ENCODE measurements around the gene MTARC2. TPM values are rescaled to one million over a fixed set of nuclear protein-coding genes. Genes with fewer than 3 reads are reported as not detected.

The MTARC2 gene
- total and polyA plus RNA-seq, 2 of the 13 experiments (the other 11 are each of a cell fraction or from before 2014, with no cell fraction given), result 8.5 to 10.1 TPM

DNA sequence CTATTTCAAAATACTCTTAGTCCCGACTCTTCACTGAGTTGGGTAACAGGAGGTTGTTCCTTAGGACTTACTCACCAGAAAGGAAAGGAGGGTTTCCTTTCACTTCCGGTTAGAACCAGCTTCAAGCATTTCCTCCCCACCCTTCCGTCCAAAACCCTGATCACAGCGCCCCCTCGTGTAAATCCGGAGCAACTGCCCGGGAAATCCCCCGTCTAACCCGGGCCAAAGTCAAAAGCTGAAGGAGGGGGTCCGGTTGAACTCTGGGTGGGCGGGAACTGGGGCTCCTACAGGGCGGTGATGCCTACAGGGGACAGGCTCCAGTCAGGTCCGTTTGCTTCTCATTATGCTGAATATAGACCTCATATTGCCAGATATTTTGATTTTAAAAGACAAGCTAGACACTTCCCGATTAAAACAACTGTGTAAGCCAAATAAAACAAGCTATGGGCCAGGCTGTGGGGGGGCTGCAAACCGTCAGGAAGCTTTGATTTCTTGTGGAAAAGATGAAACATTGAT is 15.0 kb upstream of the MTARC2 start (continued):
- TF ChIP-seq, protein P1, sequence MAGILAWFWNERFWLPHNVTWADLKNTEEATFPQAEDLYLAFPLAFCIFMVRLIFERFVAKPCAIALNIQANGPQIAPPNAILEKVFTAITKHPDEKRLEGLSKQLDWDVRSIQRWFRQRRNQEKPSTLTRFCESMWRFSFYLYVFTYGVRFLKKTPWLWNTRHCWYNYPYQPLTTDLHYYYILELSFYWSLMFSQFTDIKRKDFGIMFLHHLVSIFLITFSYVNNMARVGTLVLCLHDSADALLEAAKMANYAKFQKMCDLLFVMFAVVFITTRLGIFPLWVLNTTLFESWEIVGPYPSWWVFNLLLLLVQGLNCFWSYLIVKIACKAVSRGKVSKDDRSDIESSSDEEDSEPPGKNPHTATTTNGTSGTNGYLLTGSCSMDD (CRISPR knock-in tag; IDR thresholded peaks at IDR 0.05), result no peak
- TF ChIP-seq SALL1 (CRISPR knock-in tag; IDR thresholded peaks at IDR 0.05), result peak; percentile 68
- peak; percentile 60 for TF ChIP-seq MED1 (CRISPR knock-in tag; IDR thresholded peaks at IDR 0.05)
- TF ChIP-seq, protein P2, sequence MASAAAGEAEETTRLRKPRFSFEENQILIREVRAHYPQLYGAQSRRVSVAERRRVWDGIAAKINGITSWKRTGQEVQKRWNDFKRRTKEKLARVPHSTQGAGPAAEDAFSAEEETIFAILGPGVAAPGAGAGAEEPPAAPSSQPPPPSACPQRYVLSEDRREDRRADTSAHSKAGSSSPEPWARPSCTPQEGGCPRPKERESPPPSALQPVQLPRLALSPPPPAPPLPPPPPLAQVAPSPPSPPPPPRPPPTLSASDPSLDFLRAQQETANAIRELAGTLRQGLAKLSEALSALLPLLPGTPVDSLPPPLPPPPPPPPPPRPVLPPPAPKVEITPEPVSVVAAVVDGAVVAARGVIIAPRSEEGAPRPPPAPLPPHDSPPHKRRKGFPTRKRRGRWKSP (CRISPR knock-in tag; IDR thresholded peaks at IDR 0.05), result no peak
- TF ChIP-seq HOXA5 (CRISPR knock-in tag; IDR thresholded peaks at IDR 0.05), result 0 out of 2 replicates have a peak, but pooled peaks have one; percentile 34
- TF ChIP-seq NONO (IDR thresholded peaks at IDR 0.05), result no peak
- 0 out of 2 replicates have a peak, but pooled peaks have one; percentile 36 for TF ChIP-seq NONO (CRISPR knock-in tag; conservative IDR thresholded peaks at IDR 0.05)
- peak; percentile 83 for TF ChIP-seq RAD21 (CRISPR knock-in tag; IDR thresholded peaks at IDR 0.05)
- TF ChIP-seq TSC22D2 (CRISPR knock-in tag; IDR thresholded peaks at IDR 0.05; ENCODE audit: borderline replicate concordance), result no peak
- TF ChIP-seq RFX1 (IDR thresholded peaks at IDR 0.05), result no peak
- no peak for TF ChIP-seq MED8 (CRISPR knock-in tag; IDR thresholded peaks at IDR 0.05; ENCODE audit: insufficient replicate concordance)
- no peak for TF ChIP-seq TBX2 (CRISPR knock-in tag; IDR thresholded peaks at IDR 0.05; ENCODE audit: borderline replicate concordance)
- TF ChIP-seq SMARCE1 (IDR thresholded peaks at IDR 0.05; ENCODE audit: borderline replicate concordance), result no peak
- TF ChIP-seq ZMYM4 (CRISPR knock-in tag; IDR thresholded peaks at IDR 0.05), result peak; percentile 65
- TF ChIP-seq, protein P3, sequence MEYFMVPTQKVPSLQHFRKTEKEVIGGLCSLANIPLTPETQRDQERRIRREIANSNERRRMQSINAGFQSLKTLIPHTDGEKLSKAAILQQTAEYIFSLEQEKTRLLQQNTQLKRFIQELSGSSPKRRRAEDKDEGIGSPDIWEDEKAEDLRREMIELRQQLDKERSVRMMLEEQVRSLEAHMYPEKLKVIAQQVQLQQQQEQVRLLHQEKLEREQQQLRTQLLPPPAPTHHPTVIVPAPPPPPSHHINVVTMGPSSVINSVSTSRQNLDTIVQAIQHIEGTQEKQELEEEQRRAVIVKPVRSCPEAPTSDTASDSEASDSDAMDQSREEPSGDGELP (IDR thresholded peaks at IDR 0.05; ENCODE audit: borderline replicate concordance, low read depth), result no peak
- no peak for TF ChIP-seq SRSF1 (optimal IDR thresholded peaks at IDR 0.05; ENCODE audit: low read depth, low read length)
- TF ChIP-seq, protein P4, sequence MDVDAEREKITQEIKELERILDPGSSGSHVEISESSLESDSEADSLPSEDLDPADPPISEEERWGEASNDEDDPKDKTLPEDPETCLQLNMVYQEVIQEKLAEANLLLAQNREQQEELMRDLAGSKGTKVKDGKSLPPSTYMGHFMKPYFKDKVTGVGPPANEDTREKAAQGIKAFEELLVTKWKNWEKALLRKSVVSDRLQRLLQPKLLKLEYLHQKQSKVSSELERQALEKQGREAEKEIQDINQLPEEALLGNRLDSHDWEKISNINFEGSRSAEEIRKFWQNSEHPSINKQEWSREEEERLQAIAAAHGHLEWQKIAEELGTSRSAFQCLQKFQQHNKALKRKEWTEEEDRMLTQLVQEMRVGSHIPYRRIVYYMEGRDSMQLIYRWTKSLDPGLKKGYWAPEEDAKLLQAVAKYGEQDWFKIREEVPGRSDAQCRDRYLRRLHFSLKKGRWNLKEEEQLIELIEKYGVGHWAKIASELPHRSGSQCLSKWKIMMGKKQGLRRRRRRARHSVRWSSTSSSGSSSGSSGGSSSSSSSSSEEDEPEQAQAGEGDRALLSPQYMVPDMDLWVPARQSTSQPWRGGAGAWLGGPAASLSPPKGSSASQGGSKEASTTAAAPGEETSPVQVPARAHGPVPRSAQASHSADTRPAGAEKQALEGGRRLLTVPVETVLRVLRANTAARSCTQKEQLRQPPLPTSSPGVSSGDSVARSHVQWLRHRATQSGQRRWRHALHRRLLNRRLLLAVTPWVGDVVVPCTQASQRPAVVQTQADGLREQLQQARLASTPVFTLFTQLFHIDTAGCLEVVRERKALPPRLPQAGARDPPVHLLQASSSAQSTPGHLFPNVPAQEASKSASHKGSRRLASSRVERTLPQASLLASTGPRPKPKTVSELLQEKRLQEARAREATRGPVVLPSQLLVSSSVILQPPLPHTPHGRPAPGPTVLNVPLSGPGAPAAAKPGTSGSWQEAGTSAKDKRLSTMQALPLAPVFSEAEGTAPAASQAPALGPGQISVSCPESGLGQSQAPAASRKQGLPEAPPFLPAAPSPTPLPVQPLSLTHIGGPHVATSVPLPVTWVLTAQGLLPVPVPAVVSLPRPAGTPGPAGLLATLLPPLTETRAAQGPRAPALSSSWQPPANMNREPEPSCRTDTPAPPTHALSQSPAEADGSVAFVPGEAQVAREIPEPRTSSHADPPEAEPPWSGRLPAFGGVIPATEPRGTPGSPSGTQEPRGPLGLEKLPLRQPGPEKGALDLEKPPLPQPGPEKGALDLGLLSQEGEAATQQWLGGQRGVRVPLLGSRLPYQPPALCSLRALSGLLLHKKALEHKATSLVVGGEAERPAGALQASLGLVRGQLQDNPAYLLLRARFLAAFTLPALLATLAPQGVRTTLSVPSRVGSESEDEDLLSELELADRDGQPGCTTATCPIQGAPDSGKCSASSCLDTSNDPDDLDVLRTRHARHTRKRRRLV (CRISPR knock-in tag; IDR thresholded peaks at IDR 0.05), result peak; percentile 74; the same call in 1 of the 2 replicates
- TF ChIP-seq TOE1 (CRISPR knock-in tag; IDR thresholded peaks at IDR 0.05), result no peak
- TF ChIP-seq, protein P5, sequence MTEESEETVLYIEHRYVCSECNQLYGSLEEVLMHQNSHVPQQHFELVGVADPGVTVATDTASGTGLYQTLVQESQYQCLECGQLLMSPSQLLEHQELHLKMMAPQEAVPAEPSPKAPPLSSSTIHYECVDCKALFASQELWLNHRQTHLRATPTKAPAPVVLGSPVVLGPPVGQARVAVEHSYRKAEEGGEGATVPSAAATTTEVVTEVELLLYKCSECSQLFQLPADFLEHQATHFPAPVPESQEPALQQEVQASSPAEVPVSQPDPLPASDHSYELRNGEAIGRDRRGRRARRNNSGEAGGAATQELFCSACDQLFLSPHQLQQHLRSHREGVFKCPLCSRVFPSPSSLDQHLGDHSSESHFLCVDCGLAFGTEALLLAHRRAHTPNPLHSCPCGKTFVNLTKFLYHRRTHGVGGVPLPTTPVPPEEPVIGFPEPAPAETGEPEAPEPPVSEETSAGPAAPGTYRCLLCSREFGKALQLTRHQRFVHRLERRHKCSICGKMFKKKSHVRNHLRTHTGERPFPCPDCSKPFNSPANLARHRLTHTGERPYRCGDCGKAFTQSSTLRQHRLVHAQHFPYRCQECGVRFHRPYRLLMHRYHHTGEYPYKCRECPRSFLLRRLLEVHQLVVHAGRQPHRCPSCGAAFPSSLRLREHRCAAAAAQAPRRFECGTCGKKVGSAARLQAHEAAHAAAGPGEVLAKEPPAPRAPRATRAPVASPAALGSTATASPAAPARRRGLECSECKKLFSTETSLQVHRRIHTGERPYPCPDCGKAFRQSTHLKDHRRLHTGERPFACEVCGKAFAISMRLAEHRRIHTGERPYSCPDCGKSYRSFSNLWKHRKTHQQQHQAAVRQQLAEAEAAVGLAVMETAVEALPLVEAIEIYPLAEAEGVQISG (CRISPR knock-in tag; IDR thresholded peaks at IDR 0.05), result peak; percentile 71
- 0 out of 2 replicates have a peak, but pooled peaks have one; percentile 55 for TF ChIP-seq MEIS2 (CRISPR knock-in tag; IDR thresholded peaks at IDR 0.05)
- no peak for TF ChIP-seq NCOR1 (IDR thresholded peaks at IDR 0.05; ENCODE audit: borderline replicate concordance, low read length)

Data from HepG2 (cell line).